ENCODE data around the gene SAMD13. TPM values are rescaled to one million over a fixed set of nuclear protein-coding genes. Genes with fewer than 3 reads are reported as not detected.

Gene SAMD13
- total RNA-seq, 2 donors from 2014 or later: 0.51 to 0.71 TPM

GRCh38 chr1:84319662-84320061 lies 18.2 kb downstream of the SAMD13 start:
- intact Hi-C loops (cut with DNase I): no loop called here
- DNase-seq (ENCODE audit: low spot score): no peak

- no peak for DNase-seq (ENCODE audit: low spot score)
- intact Hi-C loops (cut with DNase I): no loop called here
Observed at GRCh38 chr1:84327830-84328229, 26.3 kb downstream of the SAMD13 start.

- intact Hi-C loops (cut with DNase I): no loop called here
- no peak for DNase-seq (ENCODE audit: low spot score)
Observed at GRCh38 chr1:84330125-84330984, 28.8 kb downstream of the SAMD13 start.

GRCh38 chr1:84339503-84339902 lies 38.0 kb downstream of the SAMD13 start:
- intact Hi-C loops (cut with DNase I): no loop called here
- no peak for DNase-seq (ENCODE audit: low spot score)

- DNase-seq (ENCODE audit: low spot score): no peak
- intact Hi-C loops (cut with DNase I): no loop called here
Observed at GRCh38 chr1:84344286-84344685, 42.8 kb downstream of the SAMD13 start.

- intact Hi-C loops (cut with DNase I): no loop called here
- DNase-seq (ENCODE audit: low spot score): no peak
Observed at GRCh38 chr1:84345220-84345619, 43.7 kb downstream of the SAMD13 start.

- DNase-seq (ENCODE audit: low spot score): no peak
- intact Hi-C loops (cut with DNase I): no loop called here
Observed at GRCh38 chr1:84347271-84347931, 45.9 kb downstream of the SAMD13 start.

GRCh38 chr1:84347932-84348555 lies 46.5 kb downstream of the SAMD13 start:
- no peak for DNase-seq (ENCODE audit: low spot score)
- intact Hi-C loops (cut with DNase I): no loop called here

- intact Hi-C loops (cut with DNase I): no loop called here
Observed at GRCh38 chr1:84348759-84349158, 47.3 kb downstream of the SAMD13 start.

GRCh38 chr1:84350104-84350503 lies 48.6 kb downstream of the SAMD13 start:
- intact Hi-C loops (cut with DNase I): no loop called here
- DNase-seq (ENCODE audit: low spot score): no peak

More at GRCh38 chr1:84348759-84349158, 47.3 kb downstream of the SAMD13 start:
- no peak for DNase-seq (ENCODE audit: low spot score)

GRCh38 chr1:84350550-84350949 lies 49.0 kb downstream of the SAMD13 start:
- intact Hi-C loops (cut with DNase I): no loop called here
- DNase-seq (ENCODE audit: low spot score): no peak

- DNase-seq (ENCODE audit: low spot score): no peak
- intact Hi-C loops (cut with DNase I): no loop called here
Observed at GRCh38 chr1:84352298-84353106, 51.0 kb downstream of the SAMD13 start.

- DNase-seq (ENCODE audit: low spot score): no peak
- intact Hi-C loops (cut with DNase I): no loop called here
Observed at GRCh38 chr1:84353695-84354094, 52.2 kb downstream of the SAMD13 start.

GRCh38 chr1:84355556-84355955 lies 54.0 kb downstream of the SAMD13 start:
- no peak for DNase-seq (ENCODE audit: low spot score)
- intact Hi-C loops (cut with DNase I): no loop called here

- intact Hi-C loops (cut with DNase I): no loop called here
- DNase-seq (ENCODE audit: low spot score): no peak
Observed at GRCh38 chr1:84356881-84357280, 55.4 kb downstream of the SAMD13 start.

- no peak for DNase-seq (ENCODE audit: low spot score)
- intact Hi-C loops (cut with DNase I): loop anchor here in 1 of 2 donors (1.0 kb wide), 1 partner anchor 9 kb away; no protein-coding TSS in a partner anchor
Observed at GRCh38 chr1:84358695-84359094, 57.2 kb downstream of the SAMD13 start.

- no peak for DNase-seq (ENCODE audit: low spot score)
- intact Hi-C loops (cut with DNase I): no loop called here
Observed at GRCh38 chr1:84360316-84360715, 58.8 kb downstream of the SAMD13 start.

GRCh38 chr1:84361796-84362195 lies 60.3 kb downstream of the SAMD13 start:
- intact Hi-C loops (cut with DNase I): no loop called here
- no peak for DNase-seq (ENCODE audit: low spot score)

GRCh38 chr1:84363019-84363418 lies 61.5 kb downstream of the SAMD13 start:
- intact Hi-C loops (cut with DNase I): no loop called here
- DNase-seq (ENCODE audit: low spot score): no peak
